Neural cell (in vitro differentiated cells): ENCODE results near the gene CEBPA. TPM values are rescaled to one million over a fixed set of nuclear protein-coding genes. Genes with fewer than 3 reads are reported as not detected.

ENCODE experiments used
- H2AFZ ChIP-seq: fragments of 200-600, 300-800 bp; sonication (generic), shearing (Covaris generic); 2 replicates; pipeline ENCODE4 v1.6.0; 2014; ENCODE audit warnings: low read depth, mild to moderate bottlenecking, antibody characterized with exemption, low read length, moderate library complexity
- H3F3A ChIP-seq: fragments of 200-600 bp; shearing (Covaris generic); 2 replicates; pipeline ENCODE4 v1.6.1; 2016; ENCODE audit warnings: mild to moderate bottlenecking, moderate library complexity, mixed read lengths, antibody characterized with exemption, low read length; ENCODE audit not compliant: insufficient read depth, poor library complexity, severe bottlenecking
- H3K27ac ChIP-seq: fragments of 200-600, 300-800 bp; sonication (generic), shearing (Covaris generic); 2 replicates; pipeline ENCODE4 v1.5.1; 2014; ENCODE audit warnings: mild to moderate bottlenecking, low read length, moderate library complexity
- H3K27me3 ChIP-seq: fragments of 300-800, 200-600 bp; sonication (generic), shearing (Covaris generic); 2 replicates; pipeline ENCODE4 v1.6.0; 2014; ENCODE audit warnings: mild to moderate bottlenecking, low read depth, low read length, moderate library complexity; ENCODE audit not compliant: insufficient read depth
- H3K36me3 ChIP-seq: fragments of 300-800, 200-600 bp; sonication (generic), shearing (Covaris generic); 2 replicates; pipeline ENCODE4 v1.5.1; 2014; ENCODE audit warnings: mild to moderate bottlenecking, antibody characterized with exemption, low read length, moderate library complexity; ENCODE audit not compliant: insufficient read depth
- H3K4me2 ChIP-seq: fragments of 300-800, 200-600 bp; sonication (generic), shearing (Covaris generic); 2 replicates; pipeline ENCODE4 v1.6.0; 2014; ENCODE audit warnings: mild to moderate bottlenecking, low read length
- H3K4me3 ChIP-seq: fragments of 300-800, 200-600 bp; sonication (generic), shearing (Covaris generic); 2 replicates; pipeline ENCODE4 v1.5.1; 2014; ENCODE audit warnings: mild to moderate bottlenecking, low read length, moderate library complexity
- H3K79me2 ChIP-seq: fragments of 200-600 bp; shearing (Covaris generic); replicated peaks from 2 replicates; pipeline ENCODE4 v1.6.0; 2014; ENCODE audit warnings: mild to moderate bottlenecking, low read length, moderate library complexity; ENCODE audit not compliant: insufficient read depth
- H3K9ac ChIP-seq: fragments of 300-800, 200-600 bp; sonication (generic), shearing (Covaris generic); 2 replicates; pipeline ENCODE4 v1.6.1; 2016; ENCODE audit warnings: mild to moderate bottlenecking, low read length, mixed read lengths
- H3K9me2 ChIP-seq: fragments of 200-600 bp; shearing (Covaris generic); 2 replicates; pipeline ENCODE4 v1.6.1; 2016; ENCODE audit warnings: mild to moderate bottlenecking, low read length, mixed read lengths; ENCODE audit not compliant: insufficient read depth
- H3K9me3 ChIP-seq: fragments of 200-600, 300-800 bp; sonication (generic), shearing (Covaris generic); 2 replicates; pipeline ENCODE4 v1.6.1; 2016; ENCODE audit warnings: mild to moderate bottlenecking, mixed run types, low read length, moderate library complexity, mixed read lengths
- H4K20me1 ChIP-seq: fragments of 200-600 bp; shearing (Covaris generic); 2 replicates; pipeline ENCODE4 v1.6.1; 2016; ENCODE audit warnings: mild to moderate bottlenecking, mixed run types; ENCODE audit not compliant: insufficient read depth
- EP300 ChIP-seq: fragments of 450-650 bp; conservative IDR thresholded peaks from 2 replicates; pipeline ENCODE4 v1.6.1; 2014; ENCODE audit warnings: antibody characterized with exemption, mild to moderate bottlenecking, moderate library complexity; ENCODE audit not compliant: poor library complexity, severe bottlenecking
- EZH2 ChIP-seq: fragments of 200-600, 300-800 bp; shearing (Covaris generic), sonication (generic); IDR thresholded peaks from 2 replicates; pipeline ENCODE4 v1.6.1; 2014; ENCODE audit warnings: antibody characterized with exemption, low read length, borderline replicate concordance, mild to moderate bottlenecking; ENCODE audit not compliant: insufficient read depth, poor library complexity, severe bottlenecking
- MXI1 ChIP-seq: fragments of 450-650 bp; conservative IDR thresholded peaks from 2 replicates; pipeline ENCODE4 v1.6.1; 2014; ENCODE audit warnings: antibody characterized with exemption, mild to moderate bottlenecking; ENCODE audit not compliant: poor library complexity, severe bottlenecking
- POLR2AphosphoS5 ChIP-seq: IDR thresholded peaks from 2 replicates; pipeline ENCODE4 v1.6.1; 2012
- RAD21 ChIP-seq: fragments of 450-650 bp; conservative IDR thresholded peaks from 2 replicates; pipeline ENCODE4 v1.6.1; 2014; ENCODE audit warnings: antibody characterized with exemption, mild to moderate bottlenecking, moderate library complexity
- SMC3 ChIP-seq: fragments of 450-650 bp; conservative IDR thresholded peaks from 2 replicates; pipeline ENCODE4 v1.6.1; 2014; ENCODE audit warnings: antibody characterized with exemption, mild to moderate bottlenecking, moderate library complexity; ENCODE audit not compliant: poor library complexity
- TAF1 ChIP-seq: IDR thresholded peaks from 2 replicates; pipeline ENCODE4 v1.6.1; 2012; ENCODE audit warnings: low read depth
- polyA plus RNA-seq: library from polyadenylated mRNA; depleted of rRNA; stranded (reverse); fragments of >200 nt; gene quantifications from 2 replicates; pipeline ENCODE4 v1.2.3, GENCODE V29; 2014
- TF ChIP-seq, protein P1 (sequence below): IDR thresholded peaks from 2 replicates; pipeline ENCODE4 v1.6.1; 2012; ENCODE audit warnings: borderline replicate concordance
- TF ChIP-seq, protein P2 (sequence below): fragments of 450-650 bp; IDR thresholded peaks from 2 replicates; pipeline ENCODE4 v1.5.1; 2014; ENCODE audit warnings: antibody characterized with exemption, mild to moderate bottlenecking, moderate library complexity; ENCODE audit not compliant: poor library complexity, severe bottlenecking

The CEBPA gene
- polyA plus RNA-seq, 1 donor from 2014 or later, result 2.6 TPM

DNA sequence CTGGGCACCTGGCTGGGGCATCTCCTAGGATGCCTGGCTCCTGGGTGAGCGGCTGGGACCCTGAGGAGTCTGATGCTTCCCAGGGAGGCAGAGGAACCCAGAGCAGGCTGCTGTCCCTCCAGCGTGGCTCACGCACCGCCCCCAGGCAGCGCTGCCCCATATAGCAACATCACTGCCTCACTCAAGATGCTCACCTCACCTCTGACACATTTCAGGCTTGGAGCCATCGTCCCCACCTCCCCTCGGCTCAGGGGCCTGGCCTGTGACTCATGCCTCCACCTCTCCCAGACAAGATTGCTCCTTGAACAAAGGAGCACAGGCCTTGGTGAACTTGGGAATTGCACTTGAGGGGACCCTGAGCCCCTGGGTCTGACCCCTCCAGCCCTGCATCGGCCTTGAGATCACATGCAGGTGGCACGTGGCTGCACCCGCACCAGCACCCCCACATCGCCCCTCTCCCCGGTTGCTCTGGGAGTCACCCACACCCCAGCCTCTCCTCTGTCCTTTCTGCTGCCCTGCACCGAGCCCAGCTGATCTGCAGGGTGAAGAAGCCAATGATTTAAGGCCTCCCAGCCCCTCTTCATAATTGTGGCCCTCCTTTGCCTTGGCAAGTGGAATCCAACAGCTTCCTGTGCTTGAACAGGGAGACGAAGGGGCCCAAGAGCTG lies 11.2 kb downstream of the CEBPA start:
- Histone ChIP-seq H3K27ac (no peak overlapping the region), H3K4me2 (no peak overlapping the region), H3K9me2 (no peaks in the 10 kb centered on the region), H3K27me3 (no peaks in the 10 kb centered on the region), H3K9me3 (no peaks in the 10 kb centered on the region), H2AFZ (no peak overlapping the region), H3K9ac (no peak overlapping the region), H3K4me3 (no peak overlapping the region), H4K20me1 (no peaks in the 10 kb centered on the region), H3K36me3 (no peaks in the 10 kb centered on the region), H3K79me2 (no peaks in the 10 kb centered on the region), H3F3A (no peaks in the 10 kb centered on the region)
- TF ChIP-seq EZH2, result no peak
- TF ChIP-seq, protein P1, sequence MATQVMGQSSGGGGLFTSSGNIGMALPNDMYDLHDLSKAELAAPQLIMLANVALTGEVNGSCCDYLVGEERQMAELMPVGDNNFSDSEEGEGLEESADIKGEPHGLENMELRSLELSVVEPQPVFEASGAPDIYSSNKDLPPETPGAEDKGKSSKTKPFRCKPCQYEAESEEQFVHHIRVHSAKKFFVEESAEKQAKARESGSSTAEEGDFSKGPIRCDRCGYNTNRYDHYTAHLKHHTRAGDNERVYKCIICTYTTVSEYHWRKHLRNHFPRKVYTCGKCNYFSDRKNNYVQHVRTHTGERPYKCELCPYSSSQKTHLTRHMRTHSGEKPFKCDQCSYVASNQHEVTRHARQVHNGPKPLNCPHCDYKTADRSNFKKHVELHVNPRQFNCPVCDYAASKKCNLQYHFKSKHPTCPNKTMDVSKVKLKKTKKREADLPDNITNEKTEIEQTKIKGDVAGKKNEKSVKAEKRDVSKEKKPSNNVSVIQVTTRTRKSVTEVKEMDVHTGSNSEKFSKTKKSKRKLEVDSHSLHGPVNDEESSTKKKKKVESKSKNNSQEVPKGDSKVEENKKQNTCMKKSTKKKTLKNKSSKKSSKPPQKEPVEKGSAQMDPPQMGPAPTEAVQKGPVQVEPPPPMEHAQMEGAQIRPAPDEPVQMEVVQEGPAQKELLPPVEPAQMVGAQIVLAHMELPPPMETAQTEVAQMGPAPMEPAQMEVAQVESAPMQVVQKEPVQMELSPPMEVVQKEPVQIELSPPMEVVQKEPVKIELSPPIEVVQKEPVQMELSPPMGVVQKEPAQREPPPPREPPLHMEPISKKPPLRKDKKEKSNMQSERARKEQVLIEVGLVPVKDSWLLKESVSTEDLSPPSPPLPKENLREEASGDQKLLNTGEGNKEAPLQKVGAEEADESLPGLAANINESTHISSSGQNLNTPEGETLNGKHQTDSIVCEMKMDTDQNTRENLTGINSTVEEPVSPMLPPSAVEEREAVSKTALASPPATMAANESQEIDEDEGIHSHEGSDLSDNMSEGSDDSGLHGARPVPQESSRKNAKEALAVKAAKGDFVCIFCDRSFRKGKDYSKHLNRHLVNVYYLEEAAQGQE, result no peak
- TF ChIP-seq RAD21, result no peak
- TF ChIP-seq POLR2AphosphoS5, result no peak
- no peak for TF ChIP-seq EP300
- no peak for TF ChIP-seq SMC3
- TF ChIP-seq TAF1, result no peak

DNA sequence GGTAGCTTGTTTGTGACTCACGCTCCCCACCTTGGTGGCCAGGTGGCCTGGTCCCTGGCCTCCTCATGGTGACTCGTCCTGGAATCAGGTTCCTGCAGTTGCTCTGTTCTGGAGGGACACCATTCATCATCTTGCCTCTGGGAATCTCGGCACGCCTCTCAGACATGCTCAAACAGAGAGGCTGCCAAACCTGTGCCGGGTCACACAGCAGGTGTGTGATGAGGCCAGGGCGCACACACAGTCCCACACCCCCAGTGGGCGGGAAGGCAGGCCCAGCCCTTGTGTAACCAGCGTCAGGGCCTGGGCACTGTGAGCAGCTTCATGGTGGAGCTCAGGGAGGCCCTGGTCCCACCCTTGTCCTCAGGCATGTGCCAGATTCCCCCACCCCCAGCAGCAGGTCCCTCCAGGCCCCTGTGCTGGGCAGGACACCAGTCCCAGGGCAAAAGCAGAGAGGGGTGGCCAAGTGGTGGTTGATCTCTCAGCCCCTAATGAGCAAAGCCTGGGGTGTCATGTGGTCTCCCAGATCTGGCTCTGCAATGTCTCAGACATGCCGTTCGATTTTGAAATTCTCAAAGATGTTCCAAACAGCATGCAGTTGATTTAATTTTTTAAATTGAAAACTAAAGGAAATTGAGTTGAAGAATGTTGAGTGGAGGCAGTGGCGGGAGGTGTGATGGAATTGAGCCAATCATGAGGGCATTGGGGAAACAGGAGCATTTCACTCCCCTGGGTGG lies 12.1 kb downstream of the CEBPA start:
- Histone ChIP-seq H4K20me1 (no peaks in the 10 kb centered on the region), H3K9ac (no peak overlapping the region), H3K9me3 (no peaks in the 10 kb centered on the region), H2AFZ (no peak overlapping the region), H3K4me2 (no peak overlapping the region), H3K79me2 (no peaks in the 10 kb centered on the region), H3K36me3 (no peaks in the 10 kb centered on the region), H3K4me3 (no peak overlapping the region), H3K27me3 (no peaks in the 10 kb centered on the region), H3F3A (no peaks in the 10 kb centered on the region), H3K27ac (no peak overlapping the region), H3K9me2 (no peaks in the 10 kb centered on the region)
- TF ChIP-seq EZH2, result no peak
- TF ChIP-seq POLR2AphosphoS5, result no peak
- TF ChIP-seq TAF1, result no peak
- no peak for TF ChIP-seq RAD21

DNA sequence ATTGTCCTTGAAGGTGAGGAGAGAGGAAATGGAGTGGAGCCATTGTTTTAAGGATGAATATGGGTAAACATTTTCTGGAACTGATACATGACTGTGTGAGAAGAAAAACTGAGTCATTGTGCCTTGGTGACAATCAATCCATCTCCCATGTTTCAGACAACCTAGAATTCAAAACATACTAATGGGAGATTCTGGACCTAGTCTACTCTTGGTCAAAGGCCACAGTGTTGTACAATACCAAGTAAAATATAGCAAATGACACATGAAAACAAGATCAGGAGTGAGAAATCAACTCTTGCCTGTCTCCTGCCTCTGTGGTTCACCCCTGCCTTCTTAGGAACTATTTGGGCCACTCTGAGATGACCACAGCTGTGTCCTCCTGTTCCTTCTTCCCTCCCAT lies 13.1 kb downstream of the CEBPA start:
- no peak for TF ChIP-seq POLR2AphosphoS5
- no peak for TF ChIP-seq RAD21
- TF ChIP-seq TAF1, result no peak
- TF ChIP-seq SMC3, result no peak
- TF ChIP-seq, protein P1, result no peak
- no peak for TF ChIP-seq EZH2
- TF ChIP-seq, protein P2, sequence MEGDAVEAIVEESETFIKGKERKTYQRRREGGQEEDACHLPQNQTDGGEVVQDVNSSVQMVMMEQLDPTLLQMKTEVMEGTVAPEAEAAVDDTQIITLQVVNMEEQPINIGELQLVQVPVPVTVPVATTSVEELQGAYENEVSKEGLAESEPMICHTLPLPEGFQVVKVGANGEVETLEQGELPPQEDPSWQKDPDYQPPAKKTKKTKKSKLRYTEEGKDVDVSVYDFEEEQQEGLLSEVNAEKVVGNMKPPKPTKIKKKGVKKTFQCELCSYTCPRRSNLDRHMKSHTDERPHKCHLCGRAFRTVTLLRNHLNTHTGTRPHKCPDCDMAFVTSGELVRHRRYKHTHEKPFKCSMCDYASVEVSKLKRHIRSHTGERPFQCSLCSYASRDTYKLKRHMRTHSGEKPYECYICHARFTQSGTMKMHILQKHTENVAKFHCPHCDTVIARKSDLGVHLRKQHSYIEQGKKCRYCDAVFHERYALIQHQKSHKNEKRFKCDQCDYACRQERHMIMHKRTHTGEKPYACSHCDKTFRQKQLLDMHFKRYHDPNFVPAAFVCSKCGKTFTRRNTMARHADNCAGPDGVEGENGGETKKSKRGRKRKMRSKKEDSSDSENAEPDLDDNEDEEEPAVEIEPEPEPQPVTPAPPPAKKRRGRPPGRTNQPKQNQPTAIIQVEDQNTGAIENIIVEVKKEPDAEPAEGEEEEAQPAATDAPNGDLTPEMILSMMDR, result no peak
- TF ChIP-seq MXI1, result no peak
- H4K20me1 ChIP-seq, result no peaks in the 10 kb centered on the region
- H3K36me3 ChIP-seq, result no peaks in the 10 kb centered on the region
- no peak overlapping the region for H3K4me2 ChIP-seq
- H3K9me2 ChIP-seq, result no peaks in the 10 kb centered on the region
- no peaks in the 10 kb centered on the region for H3K79me2 ChIP-seq
- H3K27me3 ChIP-seq, result no peaks in the 10 kb centered on the region
- H3K9me3 ChIP-seq, result no peaks in the 10 kb centered on the region
- no peak overlapping the region for H3K9ac ChIP-seq
- no peak overlapping the region for H2AFZ ChIP-seq
- no peak overlapping the region for H3K27ac ChIP-seq
- H3K4me3 ChIP-seq, result no peak overlapping the region
- H3F3A ChIP-seq, result no peaks in the 10 kb centered on the region
